ENCODE results near the gene CALN1. TPM values are rescaled to one million over a fixed set of nuclear protein-coding genes. Genes with fewer than 3 reads are reported as not detected.

The CALN1 gene
- total and polyA plus RNA-seq, 2 experiments from 2014 or later, result 0.23 to 0.28 TPM

DNA sequence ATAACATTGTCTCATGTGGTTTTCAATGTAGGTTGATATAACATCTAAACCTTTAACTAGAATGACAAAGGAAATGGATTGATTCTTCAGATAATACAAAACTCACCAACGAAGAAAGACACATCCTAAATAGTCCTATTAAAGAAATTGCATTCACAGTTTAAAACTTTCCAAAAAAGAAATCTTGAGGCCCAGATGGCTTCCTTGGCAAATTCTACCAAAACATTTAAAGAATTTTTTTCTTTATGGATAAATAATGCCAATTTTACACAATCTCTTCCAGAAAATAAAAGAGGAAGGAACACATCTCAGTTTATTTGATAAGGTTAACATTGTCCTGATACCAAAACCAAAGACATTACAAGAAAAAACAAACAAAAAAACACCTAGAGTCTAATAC lies 349.5 kb downstream of the CALN1 start:
- no peaks in the 10 kb centered on the region for H3K9me3 ChIP-seq (ENCODE audit: low read depth)
- no peaks in the 10 kb centered on the region for H3K79me2 ChIP-seq
- no peak overlapping the region for H2AFZ ChIP-seq
- TF ChIP-seq EZH2phosphoT487 (IDR thresholded peaks at IDR 0.05; ENCODE audit: low read depth, severe bottlenecking, unreplicated experiment), result no peak
- TF ChIP-seq, protein P1, sequence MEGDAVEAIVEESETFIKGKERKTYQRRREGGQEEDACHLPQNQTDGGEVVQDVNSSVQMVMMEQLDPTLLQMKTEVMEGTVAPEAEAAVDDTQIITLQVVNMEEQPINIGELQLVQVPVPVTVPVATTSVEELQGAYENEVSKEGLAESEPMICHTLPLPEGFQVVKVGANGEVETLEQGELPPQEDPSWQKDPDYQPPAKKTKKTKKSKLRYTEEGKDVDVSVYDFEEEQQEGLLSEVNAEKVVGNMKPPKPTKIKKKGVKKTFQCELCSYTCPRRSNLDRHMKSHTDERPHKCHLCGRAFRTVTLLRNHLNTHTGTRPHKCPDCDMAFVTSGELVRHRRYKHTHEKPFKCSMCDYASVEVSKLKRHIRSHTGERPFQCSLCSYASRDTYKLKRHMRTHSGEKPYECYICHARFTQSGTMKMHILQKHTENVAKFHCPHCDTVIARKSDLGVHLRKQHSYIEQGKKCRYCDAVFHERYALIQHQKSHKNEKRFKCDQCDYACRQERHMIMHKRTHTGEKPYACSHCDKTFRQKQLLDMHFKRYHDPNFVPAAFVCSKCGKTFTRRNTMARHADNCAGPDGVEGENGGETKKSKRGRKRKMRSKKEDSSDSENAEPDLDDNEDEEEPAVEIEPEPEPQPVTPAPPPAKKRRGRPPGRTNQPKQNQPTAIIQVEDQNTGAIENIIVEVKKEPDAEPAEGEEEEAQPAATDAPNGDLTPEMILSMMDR (IDR thresholded peaks at IDR 0.05; ENCODE audit: poor library complexity), result no peak
- TF ChIP-seq EZH2 (IDR thresholded peaks at IDR 0.05; ENCODE audit: borderline replicate concordance), result no peak
- no peak overlapping the region for H3K27ac ChIP-seq
- no peaks in the 10 kb centered on the region for H3K36me3 ChIP-seq (replicated peaks; ENCODE audit: insufficient read depth, low read depth)
- DNase-seq (ENCODE audit: low spot score), result no peak
- H4K20me1 ChIP-seq (ENCODE audit: insufficient read depth, poor library complexity, severe bottlenecking), result no peaks in the 10 kb centered on the region
- H3K4me2 ChIP-seq, result no peak overlapping the region
- 80% methylated on average over 1 of the region's 1 CpG for WGBS (ENCODE audit: low lambda C conversion rate, missing lambda C conversion rate)
- no peaks in the 10 kb centered on the region for H3K4me1 ChIP-seq (ENCODE audit: insufficient read depth)
- no peaks in the 10 kb centered on the region for H3K9me2 ChIP-seq (replicated peaks; ENCODE audit: insufficient read depth)
- no peaks in the 10 kb centered on the region for H3K27me3 ChIP-seq
- H3K4me3 ChIP-seq, result no peak overlapping the region

DNA sequence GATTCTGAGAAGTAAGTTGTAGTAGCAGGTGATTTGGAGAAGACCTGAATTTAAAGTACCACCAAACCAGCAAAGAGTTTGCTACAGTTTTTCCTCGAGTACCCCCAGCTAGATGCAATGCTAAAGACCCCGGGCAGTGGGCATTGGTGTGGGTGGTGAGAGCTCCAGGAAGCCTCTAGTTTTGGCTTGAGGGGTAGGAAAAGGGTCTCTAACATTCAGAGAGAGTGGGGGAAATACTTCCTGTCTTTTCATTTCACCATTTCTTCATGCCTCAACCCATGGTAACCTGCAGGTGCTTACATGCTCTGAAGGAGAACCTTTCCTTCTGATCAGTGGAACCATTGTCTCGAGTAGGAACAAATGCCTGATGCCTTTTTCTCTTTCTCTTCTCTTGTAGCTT lies 352.2 kb downstream of the CALN1 start:
- no peak for TF ChIP-seq EZH2phosphoT487 (IDR thresholded peaks at IDR 0.05; ENCODE audit: low read depth, severe bottlenecking, unreplicated experiment)
- TF ChIP-seq, protein P1 (IDR thresholded peaks at IDR 0.05; ENCODE audit: poor library complexity), result no peak
- no peak for TF ChIP-seq EZH2 (IDR thresholded peaks at IDR 0.05; ENCODE audit: borderline replicate concordance)
- H4K20me1 ChIP-seq (ENCODE audit: insufficient read depth, poor library complexity, severe bottlenecking), result no peaks in the 10 kb centered on the region
- H3K4me3 ChIP-seq, result no peak overlapping the region
- H3K27me3 ChIP-seq, result no peaks in the 10 kb centered on the region
- DNase-seq (ENCODE audit: low spot score), result no peak
- H3K9me2 ChIP-seq (replicated peaks; ENCODE audit: insufficient read depth), result no peaks in the 10 kb centered on the region
- 91% methylated on average over 3 of the region's 3 CpGs for whole genome bisulfite sequencing (ENCODE audit: low lambda C conversion rate, missing lambda C conversion rate)
- no peaks in the 10 kb centered on the region for H3K79me2 ChIP-seq
- H3K36me3 ChIP-seq (replicated peaks; ENCODE audit: insufficient read depth, low read depth), result no peaks in the 10 kb centered on the region
- H3K27ac ChIP-seq, result no peak overlapping the region
- no peaks in the 10 kb centered on the region for H3K9me3 ChIP-seq (ENCODE audit: low read depth)
- no peaks in the 10 kb centered on the region for H3K4me1 ChIP-seq (ENCODE audit: insufficient read depth)
- no peak overlapping the region for H3K4me2 ChIP-seq
- no peak overlapping the region for H2AFZ ChIP-seq

DNA sequence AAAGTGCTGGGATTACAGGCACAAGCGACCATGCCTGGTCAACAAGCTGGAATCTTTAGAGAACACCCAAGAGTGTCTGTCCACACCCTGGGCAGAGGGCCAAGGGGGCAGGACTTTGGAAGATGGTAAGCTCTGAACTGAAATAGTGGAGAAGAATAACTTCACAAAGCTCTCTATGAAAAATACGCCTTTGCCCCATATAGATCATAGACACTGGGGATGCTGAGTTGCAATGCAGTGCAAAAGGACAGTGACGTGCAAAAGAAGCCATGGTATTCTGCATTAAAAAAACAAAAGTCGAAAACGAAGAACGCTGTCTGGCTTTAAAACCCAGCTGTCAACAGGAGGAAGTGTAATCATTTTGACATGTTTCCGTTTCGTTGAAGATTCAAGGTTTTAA lies 353.6 kb downstream of the CALN1 start:
- Histone ChIP-seq H3K4me2 (no peak overlapping the region), H3K9me2 (replicated peaks; ENCODE audit: insufficient read depth) (no peaks in the 10 kb centered on the region), H3K27ac (no peak overlapping the region), H3K9me3 (ENCODE audit: low read depth) (no peaks in the 10 kb centered on the region), H3K4me3 (no peak overlapping the region), H3K4me1 (ENCODE audit: insufficient read depth) (no peaks in the 10 kb centered on the region), H2AFZ (no peak overlapping the region), H3K79me2 (no peaks in the 10 kb centered on the region), H3K36me3 (replicated peaks; ENCODE audit: insufficient read depth, low read depth) (no peaks in the 10 kb centered on the region), H4K20me1 (ENCODE audit: insufficient read depth, poor library complexity, severe bottlenecking) (no peaks in the 10 kb centered on the region), H3K27me3 (no peaks in the 10 kb centered on the region)
- TF ChIP-seq EZH2 (IDR thresholded peaks at IDR 0.05; ENCODE audit: borderline replicate concordance) (no peak), EZH2phosphoT487 (IDR thresholded peaks at IDR 0.05; ENCODE audit: low read depth, severe bottlenecking, unreplicated experiment) (no peak)
- TF ChIP-seq, protein P1 (IDR thresholded peaks at IDR 0.05; ENCODE audit: poor library complexity), result no peak
- WGBS (ENCODE audit: low lambda C conversion rate, missing lambda C conversion rate), result 78% methylated on average over 8 of the region's 8 CpGs
- no peak for DNase-seq (ENCODE audit: low spot score)

DNA sequence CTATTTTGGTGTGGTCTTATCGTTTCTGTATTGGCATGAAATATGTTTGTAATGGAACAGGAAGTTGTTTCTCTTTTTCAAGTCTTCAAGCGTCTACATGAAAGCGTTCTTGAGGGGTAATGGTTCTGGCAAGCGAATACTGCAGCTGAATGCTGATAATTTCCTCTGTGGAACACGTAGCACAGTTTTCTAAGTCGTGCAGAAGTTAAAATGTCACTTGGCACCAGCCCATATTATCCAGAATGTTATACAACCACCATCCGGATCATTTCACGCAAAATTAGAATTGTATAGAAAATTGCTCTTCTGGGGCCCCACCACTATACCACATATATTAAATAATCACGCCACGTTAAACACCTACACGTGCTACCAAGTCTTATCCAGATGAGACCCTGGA lies 354.3 kb downstream of the CALN1 start:
- Histone ChIP-seq H4K20me1 (ENCODE audit: insufficient read depth, poor library complexity, severe bottlenecking) (no peaks in the 10 kb centered on the region), H3K79me2 (no peaks in the 10 kb centered on the region), H3K9me3 (ENCODE audit: low read depth) (no peaks in the 10 kb centered on the region), H3K27ac (no peak overlapping the region), H2AFZ (no peak overlapping the region), H3K9me2 (replicated peaks; ENCODE audit: insufficient read depth) (no peaks in the 10 kb centered on the region), H3K36me3 (replicated peaks; ENCODE audit: insufficient read depth, low read depth) (no peaks in the 10 kb centered on the region), H3K4me2 (no peak overlapping the region), H3K27me3 (no peaks in the 10 kb centered on the region), H3K4me1 (ENCODE audit: insufficient read depth) (no peaks in the 10 kb centered on the region), H3K4me3 (no peak overlapping the region)
- WGBS (ENCODE audit: low lambda C conversion rate, missing lambda C conversion rate), result 87% methylated on average over 11 of the region's 11 CpGs
- no peak for TF ChIP-seq EZH2phosphoT487 (IDR thresholded peaks at IDR 0.05; ENCODE audit: low read depth, severe bottlenecking, unreplicated experiment)
- no peak for TF ChIP-seq EZH2 (IDR thresholded peaks at IDR 0.05; ENCODE audit: borderline replicate concordance)
- TF ChIP-seq, protein P1 (IDR thresholded peaks at IDR 0.05; ENCODE audit: poor library complexity), result no peak
- no peak for DNase-seq (ENCODE audit: low spot score)
